ENCODE measurements around the gene GMCL2.

GRCh38 chr5:178177569-178177968, 9.6 kb downstream of the GMCL2 start:
- TF ChIP-seq, protein P1, sequence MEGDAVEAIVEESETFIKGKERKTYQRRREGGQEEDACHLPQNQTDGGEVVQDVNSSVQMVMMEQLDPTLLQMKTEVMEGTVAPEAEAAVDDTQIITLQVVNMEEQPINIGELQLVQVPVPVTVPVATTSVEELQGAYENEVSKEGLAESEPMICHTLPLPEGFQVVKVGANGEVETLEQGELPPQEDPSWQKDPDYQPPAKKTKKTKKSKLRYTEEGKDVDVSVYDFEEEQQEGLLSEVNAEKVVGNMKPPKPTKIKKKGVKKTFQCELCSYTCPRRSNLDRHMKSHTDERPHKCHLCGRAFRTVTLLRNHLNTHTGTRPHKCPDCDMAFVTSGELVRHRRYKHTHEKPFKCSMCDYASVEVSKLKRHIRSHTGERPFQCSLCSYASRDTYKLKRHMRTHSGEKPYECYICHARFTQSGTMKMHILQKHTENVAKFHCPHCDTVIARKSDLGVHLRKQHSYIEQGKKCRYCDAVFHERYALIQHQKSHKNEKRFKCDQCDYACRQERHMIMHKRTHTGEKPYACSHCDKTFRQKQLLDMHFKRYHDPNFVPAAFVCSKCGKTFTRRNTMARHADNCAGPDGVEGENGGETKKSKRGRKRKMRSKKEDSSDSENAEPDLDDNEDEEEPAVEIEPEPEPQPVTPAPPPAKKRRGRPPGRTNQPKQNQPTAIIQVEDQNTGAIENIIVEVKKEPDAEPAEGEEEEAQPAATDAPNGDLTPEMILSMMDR (IDR thresholded peaks at IDR 0.05): no peak
- no peak for TF ChIP-seq POLR2A (IDR thresholded peaks at IDR 0.05)
